Left ventricle myocardium inferior (tissue), 1 donor: Measurements from ENCODE around the gene MEF2D. TPM values are rescaled to one million over a fixed set of nuclear protein-coding genes. Genes with fewer than 3 reads are reported as not detected.

Source experiments
- DNase-seq: peaks from one replicate; pipeline ENCODE4 v3.0.0-alpha.2; 2020
- H3K27ac ChIP-seq: fragments of 200-600 bp; replicated peaks from 2 replicates; pipeline ENCODE4 v1.8.0; 2021
- H3K27me3 ChIP-seq: fragments of 200-600 bp; 2 replicates; pipeline ENCODE4 v1.8.0; 2021; ENCODE audit warnings: low read depth
- H3K36me3 ChIP-seq: fragments of 200-600 bp; 2 replicates; pipeline ENCODE4 v1.8.0; 2021
- H3K4me1 ChIP-seq: fragments of 200-600 bp; 2 replicates; pipeline ENCODE4 v1.8.0; 2021
- H3K4me3 ChIP-seq: fragments of 200-600 bp; 2 replicates; pipeline ENCODE4 v1.8.0; 2021; ENCODE audit warnings: mild to moderate bottlenecking, moderate library complexity
- H3K9me3 ChIP-seq: fragments of 200-600 bp; replicated peaks from 2 replicates; pipeline ENCODE4 v1.8.0; 2021
- intact Hi-C: fragments of 100-400 bp; cut with micrococcal nuclease; formaldehyde crosslinking; loops from one replicate; pipeline ENCODE4 v1.11.0; 2022
- total RNA-seq: library from RNA; stranded (reverse); fragmentation: NEBNext Ultra II Directional; extraction: Animal tissue kit (Norgen Biotek cat#: 25700); gene quantifications from one replicate; pipeline ENCODE4 v1.2.1, GENCODE V29; 2021
- TF ChIP-seq, protein P1 (sequence below): fragments of 200-600 bp; IDR thresholded peaks from 2 replicates; pipeline ENCODE4 v1.8.0; 2021; ENCODE audit warnings: antibody characterized with exemption, mild to moderate bottlenecking, borderline replicate concordance
- donor health status: DM: no; HTN: yes; CAD: no; lungs with severe emphysema.

MEF2D gene
- total RNA-seq, 1 donor from 2014 or later = 96.8 TPM

DNA sequence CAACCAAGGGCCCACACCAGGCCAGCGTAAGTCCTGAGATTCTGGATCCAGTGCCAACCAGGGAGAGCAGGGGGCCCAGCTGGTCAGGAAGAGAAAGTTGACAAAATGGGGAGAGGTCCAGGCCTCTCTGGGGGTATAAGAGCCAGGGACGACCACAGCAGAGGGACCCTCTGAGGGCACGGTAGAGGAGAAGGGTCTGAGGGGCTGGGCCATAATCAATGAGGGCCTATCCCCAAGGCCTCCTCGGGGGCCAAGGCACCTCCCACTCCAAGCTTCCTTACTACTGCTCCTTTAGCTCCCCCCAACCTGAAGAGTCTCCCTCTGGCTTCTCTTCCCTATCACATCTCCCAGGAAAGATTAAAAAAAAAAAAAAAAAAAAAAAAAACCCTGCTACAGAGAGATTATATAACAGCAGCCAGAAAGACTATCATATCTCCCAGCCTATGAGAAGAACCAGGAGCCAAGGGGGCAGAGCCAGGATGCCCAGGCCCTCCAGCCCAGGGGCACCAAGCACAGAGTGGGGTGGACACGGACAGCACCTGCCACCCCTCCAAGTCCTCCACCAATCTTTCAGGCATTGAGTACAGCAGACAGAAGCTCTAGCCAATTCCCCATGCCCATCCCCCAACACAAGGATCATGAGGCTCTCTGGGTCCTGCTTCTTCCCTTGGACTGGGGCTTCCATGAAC is 2.7 kb downstream of the MEF2D start:
- H3K4me1 ChIP-seq = peaks cover 97% of the 10 kb centered on the region
- H3K27me3 ChIP-seq = no peaks in the 10 kb centered on the region
- H3K9me3 ChIP-seq = no peaks in the 10 kb centered on the region
- no peak for DNase-seq
- H3K36me3 ChIP-seq = no peaks in the 10 kb centered on the region
- peak overlapping the region; percentile 98 for H3K4me3 ChIP-seq
- intact Hi-C loops = loop anchor here (2.0 kb wide), 1 partner anchor 17 kb away; no protein-coding TSS in a partner anchor
- TF ChIP-seq, protein P1, sequence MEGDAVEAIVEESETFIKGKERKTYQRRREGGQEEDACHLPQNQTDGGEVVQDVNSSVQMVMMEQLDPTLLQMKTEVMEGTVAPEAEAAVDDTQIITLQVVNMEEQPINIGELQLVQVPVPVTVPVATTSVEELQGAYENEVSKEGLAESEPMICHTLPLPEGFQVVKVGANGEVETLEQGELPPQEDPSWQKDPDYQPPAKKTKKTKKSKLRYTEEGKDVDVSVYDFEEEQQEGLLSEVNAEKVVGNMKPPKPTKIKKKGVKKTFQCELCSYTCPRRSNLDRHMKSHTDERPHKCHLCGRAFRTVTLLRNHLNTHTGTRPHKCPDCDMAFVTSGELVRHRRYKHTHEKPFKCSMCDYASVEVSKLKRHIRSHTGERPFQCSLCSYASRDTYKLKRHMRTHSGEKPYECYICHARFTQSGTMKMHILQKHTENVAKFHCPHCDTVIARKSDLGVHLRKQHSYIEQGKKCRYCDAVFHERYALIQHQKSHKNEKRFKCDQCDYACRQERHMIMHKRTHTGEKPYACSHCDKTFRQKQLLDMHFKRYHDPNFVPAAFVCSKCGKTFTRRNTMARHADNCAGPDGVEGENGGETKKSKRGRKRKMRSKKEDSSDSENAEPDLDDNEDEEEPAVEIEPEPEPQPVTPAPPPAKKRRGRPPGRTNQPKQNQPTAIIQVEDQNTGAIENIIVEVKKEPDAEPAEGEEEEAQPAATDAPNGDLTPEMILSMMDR = no peak
- H3K27ac ChIP-seq = peak overlapping the region; percentile 100

DNA sequence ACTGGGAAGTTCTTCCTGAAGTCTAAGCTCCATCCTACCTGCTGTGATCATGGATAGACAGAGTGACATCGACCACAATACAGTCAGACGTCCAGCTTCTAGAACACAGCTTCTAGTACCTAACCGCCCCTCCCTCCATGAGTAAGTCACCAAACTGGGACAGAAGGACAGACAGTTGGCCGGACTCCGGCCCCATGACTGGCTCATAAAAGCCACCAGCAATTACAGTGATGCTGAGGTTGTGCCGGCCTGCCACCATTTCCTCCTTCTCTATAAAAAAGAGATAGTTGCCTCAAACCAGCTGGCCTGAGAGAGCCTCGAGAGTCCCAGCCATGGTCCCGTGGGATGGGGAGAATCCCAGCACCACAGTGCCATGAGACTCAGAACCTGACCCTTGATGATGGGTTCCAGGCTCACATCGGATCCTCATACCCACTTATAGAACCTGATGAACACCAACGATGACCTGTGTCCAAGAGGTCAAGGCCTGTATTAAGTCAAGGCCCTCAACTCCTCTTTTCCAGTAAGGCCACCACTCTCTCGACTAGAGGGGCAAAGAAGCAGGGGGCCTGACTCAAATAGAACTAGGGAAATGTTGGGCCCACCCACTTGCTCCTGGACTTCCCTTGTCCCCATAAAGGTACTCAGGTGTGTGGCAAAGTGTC is 3.4 kb downstream of the MEF2D start:
- TF ChIP-seq, protein P1 = no peak
- H3K4me1 ChIP-seq = peaks cover 97% of the 10 kb centered on the region
- no peak for DNase-seq

DNA sequence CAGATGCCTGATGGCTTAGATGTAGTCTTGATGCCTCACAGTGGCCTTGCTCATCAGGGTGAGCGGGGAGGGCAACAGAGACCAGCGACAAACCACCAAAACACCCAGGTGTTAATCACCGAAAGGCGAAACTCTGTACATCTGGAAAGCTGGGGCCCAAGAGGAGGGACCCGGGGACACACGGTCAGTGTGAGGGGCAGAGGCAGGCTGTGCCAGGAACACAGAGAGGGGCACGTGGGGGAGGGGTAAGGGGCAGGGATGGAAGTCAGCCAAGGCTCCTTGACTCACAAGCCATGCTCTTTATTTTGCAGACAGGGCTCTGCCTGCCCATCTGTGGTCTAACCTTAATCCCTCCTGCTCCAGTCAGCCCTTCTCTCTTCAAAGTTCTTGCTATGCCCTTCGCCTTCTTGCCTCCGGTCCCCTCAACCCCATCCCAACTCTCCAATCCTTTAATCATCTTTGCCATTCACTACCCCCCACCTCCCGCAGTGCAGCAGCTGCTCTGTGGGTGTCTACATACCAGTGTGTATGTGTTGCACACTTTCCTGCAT is 4.3 kb downstream of the MEF2D start:
- Histone ChIP-seq H3K9me3 (no peaks in the 10 kb centered on the region), H3K27ac (peak overlapping the region; percentile 100), H3K4me3 (peak overlapping the region; percentile 98), H3K27me3 (no peaks in the 10 kb centered on the region), H3K36me3 (no peaks in the 10 kb centered on the region), H3K4me1 (peaks cover 97% of the 10 kb centered on the region)
- no peak for DNase-seq
- TF ChIP-seq, protein P1 = no peak
- intact Hi-C loops = no loop called here

More for the DNA sequence above, 3.4 kb downstream of the MEF2D start:
- peak overlapping the region; percentile 100 for H3K27ac ChIP-seq
- peak overlapping the region; percentile 98 for H3K4me3 ChIP-seq
- no peaks in the 10 kb centered on the region for H3K9me3 ChIP-seq
- no peaks in the 10 kb centered on the region for H3K27me3 ChIP-seq
- intact Hi-C loops = no loop called here
- no peaks in the 10 kb centered on the region for H3K36me3 ChIP-seq

DNA sequence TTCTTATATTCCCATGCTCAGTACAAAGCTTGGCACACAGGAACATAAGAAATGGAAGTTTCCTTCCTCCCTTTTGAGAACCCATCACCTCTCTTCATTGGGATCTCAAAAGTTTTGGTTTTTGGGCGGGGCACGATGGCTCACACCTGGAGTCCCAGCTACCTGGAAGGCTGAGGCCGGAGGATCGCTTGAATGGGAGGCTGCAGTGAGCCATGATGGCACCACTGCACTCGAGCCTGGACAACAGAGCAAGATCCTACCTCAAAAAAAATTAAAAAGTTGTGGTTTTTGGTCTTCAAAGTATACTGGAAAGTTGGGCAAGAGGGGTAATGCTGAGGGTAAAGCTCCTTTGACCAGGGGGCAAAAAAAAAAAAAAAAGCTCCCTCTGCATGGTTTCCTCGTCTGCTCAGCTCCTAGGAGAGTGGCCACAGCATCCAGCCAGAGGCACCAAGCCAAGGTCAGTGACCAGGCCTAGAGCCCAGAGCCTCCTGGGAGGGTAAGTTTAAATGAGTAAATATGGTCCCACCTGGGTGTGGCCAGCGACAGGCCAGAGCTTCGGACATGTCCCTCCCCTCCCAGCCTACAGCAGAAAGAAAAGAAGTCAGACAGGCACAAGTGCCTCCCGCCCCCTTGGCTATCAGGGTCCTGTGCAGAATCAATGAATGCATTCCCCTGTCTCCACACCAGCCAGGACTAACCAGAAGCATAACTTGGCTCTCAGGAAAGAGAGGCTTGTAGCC is 5.0 kb downstream of the MEF2D start:
- Histone ChIP-seq H3K27me3 (no peaks in the 10 kb centered on the region), H3K36me3 (no peaks in the 10 kb centered on the region), H3K4me1 (peaks cover 100% of the 10 kb centered on the region), H3K4me3 (peak overlapping the region; percentile 98), H3K27ac (peak overlapping the region; percentile 100), H3K9me3 (no peaks in the 10 kb centered on the region)
- DNase-seq = peak; percentile 78
- intact Hi-C loops = no loop called here
- TF ChIP-seq, protein P1 = no peak

DNA sequence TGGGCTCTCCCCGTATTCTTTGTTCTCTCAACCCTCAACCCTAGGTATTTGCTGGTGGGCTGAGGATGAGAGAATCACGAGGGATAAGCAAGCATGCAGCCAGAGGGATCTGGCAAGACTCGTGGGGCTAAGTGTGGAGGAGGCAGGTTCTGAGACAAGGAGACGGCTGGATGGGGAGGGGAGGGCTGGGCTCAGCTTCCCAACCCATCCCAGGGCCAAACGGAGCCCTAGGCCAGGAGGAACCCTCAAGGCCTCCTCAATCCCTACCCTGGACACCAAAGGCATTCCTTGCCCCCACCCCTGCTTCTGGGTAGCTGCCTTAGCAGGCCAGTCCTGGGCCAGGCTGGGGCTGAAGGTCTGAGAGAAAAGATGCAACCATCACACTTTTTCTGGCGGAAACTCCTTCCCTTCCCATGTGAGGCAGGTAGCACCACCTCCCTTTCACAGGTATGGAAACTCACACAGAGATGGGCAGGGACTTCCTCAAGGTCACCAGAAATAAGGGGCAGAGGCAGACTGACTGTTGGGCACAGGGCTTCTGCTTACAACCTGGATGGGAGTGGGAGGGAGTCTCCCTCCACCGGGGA is 6.2 kb downstream of the MEF2D start:
- Histone ChIP-seq H3K36me3 (no peaks in the 10 kb centered on the region), H3K27me3 (no peaks in the 10 kb centered on the region), H3K4me1 (peaks cover 100% of the 10 kb centered on the region), H3K9me3 (no peaks in the 10 kb centered on the region), H3K27ac (peak overlapping the region; percentile 100), H3K4me3 (peak overlapping the region; percentile 98)
- TF ChIP-seq, protein P1 = no peak
- no peak for DNase-seq
- intact Hi-C loops = no loop called here
